GM12878 (cell line): ENCODE results near the gene TBXA2R. TPM values are rescaled to one million over a fixed set of nuclear protein-coding genes. Genes with fewer than 3 reads are reported as not detected.

ENCODE experiments used
- BHLHE40 ChIP-seq, 2 experiments: fragments of 450-650 bp in 1 of 2; IDR thresholded peaks; 2 replicates each; pipeline ENCODE4 v1.6.1; 2011 to 2017; ENCODE audit warnings: low read depth in 2 of 2, borderline replicate concordance in 1 of 2, improper control_type of control experiment in 1 of 2, low read length in 1 of 2, mild to moderate bottlenecking in 1 of 2
- NFYB ChIP-seq: IDR thresholded peaks from 2 replicates; pipeline ENCODE4 v1.6.1; 2011; ENCODE audit warnings: low read depth, mild to moderate bottlenecking, low read length, improper control_type of control experiment, moderate library complexity; ENCODE audit not compliant: insufficient read depth
- SMAD1 ChIP-seq: fragments of 450-650 bp; IDR thresholded peaks from 2 replicates; pipeline ENCODE4 v1.6.1; 2018; ENCODE audit warnings: mild to moderate bottlenecking, low read depth; ENCODE audit not compliant: partially characterized antibody
- SPI1 ChIP-seq: IDR thresholded peaks from 2 replicates; pipeline ENCODE4 v1.6.1; 2011; ENCODE audit warnings: low read depth, mild to moderate bottlenecking, low read length, moderate library complexity, borderline replicate concordance; ENCODE audit not compliant: insufficient read depth
- STAT3 ChIP-seq: IDR thresholded peaks from 2 replicates; pipeline ENCODE4 v1.6.1; 2011; ENCODE audit warnings: low read depth, low read length, improper control_type of control experiment
- TCF3 ChIP-seq: IDR thresholded peaks from 2 replicates; pipeline ENCODE4 v1.6.1; 2012; ENCODE audit warnings: low read depth, mild to moderate bottlenecking, low read length, borderline replicate concordance; ENCODE audit not compliant: insufficient read depth
- ZNF384 ChIP-seq: IDR thresholded peaks from 2 replicates; pipeline ENCODE4 v1.6.1; 2012; ENCODE audit warnings: low read depth, mild to moderate bottlenecking, low read length, improper control_type of control experiment, borderline replicate concordance
- polyA plus RNA-seq, 11 experiments: library from polyadenylated mRNA; depleted of rRNA in 4 of 11; unstranded in 6 of 11; stranded (reverse) in 5 of 11; fragments of >200 nt; fragmentation: Nextera tagmentation in 4 of 11; fragmentation: Illumina TruSeq in 1 of 11; extraction: Ambion mirVana in 4 of 11; extraction: Trizol in 1 of 11; gene quantifications; 1 replicate in 1 of 11; 2 replicates in 10 of 11; pipeline versions ENCODE4 v1.2.1 to v1.2.3, GENCODE V29; 2011 to 2016; ENCODE audit warnings: inconsistent platforms in 2 of 11, missing spikeins in 2 of 11, low read depth in 1 of 11
- total RNA-seq, 4 experiments: library from RNA; depleted of rRNA in 3 of 4; stranded (reverse); fragments of >200 nt in 3 of 4; fragmentation: Illumina TruSeq in 1 of 4; extraction: Trizol in 1 of 4; gene quantifications; 2 replicates each; pipeline versions ENCODE4 v1.2.1 to v1.2.3, GENCODE V29; 2013 to 2021
- TF ChIP-seq, protein P1 (sequence below): fragments of 450-650 bp; IDR thresholded peaks from 2 replicates; pipeline ENCODE4 v1.6.1; 2016; ENCODE audit warnings: mild to moderate bottlenecking
- TF ChIP-seq, protein P2 (sequence below): fragments of 450-650 bp; IDR thresholded peaks from 2 replicates; pipeline ENCODE4 v1.6.1; 2016; ENCODE audit warnings: mild to moderate bottlenecking, moderate library complexity, borderline replicate concordance

Gene TBXA2R
- total and polyA plus RNA-seq, 10 of the 15 experiments (the other 5 are each of a cell fraction or from before 2014, with no cell fraction given) = 0.03 TPM; not detected in 8

DNA sequence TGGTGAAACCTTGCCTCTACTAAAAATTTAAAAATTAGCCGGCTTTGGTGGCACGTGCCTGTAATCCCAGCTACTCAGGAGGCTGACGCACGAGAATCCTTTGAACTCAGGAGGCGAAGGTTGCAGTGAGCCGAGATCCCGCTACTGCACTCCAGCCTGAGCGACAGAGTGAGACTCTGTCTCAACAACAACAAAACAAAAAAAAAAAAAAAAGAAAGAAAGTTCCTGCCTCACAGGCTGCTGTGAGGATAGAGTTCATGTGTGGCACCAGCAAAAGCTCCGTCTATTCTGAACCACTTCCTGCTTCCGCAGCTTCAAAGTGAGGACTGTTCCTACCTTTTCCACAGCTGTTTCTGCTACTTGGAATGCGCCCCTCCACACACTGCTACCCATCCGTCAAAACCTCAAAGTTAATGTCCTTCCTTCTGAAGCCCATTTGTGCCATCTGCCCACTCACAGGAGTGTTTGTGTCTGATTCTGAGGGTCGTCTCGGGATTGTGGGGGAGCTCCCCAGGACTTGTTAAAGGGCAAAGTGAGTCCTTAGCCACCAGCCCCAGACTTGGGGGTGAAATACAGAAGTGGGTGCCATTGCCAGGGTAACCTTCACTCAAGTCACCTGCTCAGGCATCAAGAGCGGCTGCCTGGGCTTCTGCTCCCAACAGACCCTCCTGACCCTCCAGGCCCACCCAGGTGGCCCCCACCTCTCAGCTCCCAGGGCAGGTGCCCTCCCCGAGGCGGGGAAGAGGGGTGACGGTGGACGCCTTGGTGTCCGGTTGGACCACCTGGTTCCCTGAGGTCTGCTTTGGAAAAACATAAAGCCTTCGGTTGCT lies 52.2 kb downstream of the TBXA2R start (continued):
- TF ChIP-seq ZNF384 = peak; percentile 60; the same call in 1 of the 2 replicates
- TF ChIP-seq SMAD1 = no peak
- TF ChIP-seq NFYB = no peak
- TF ChIP-seq, protein P1, sequence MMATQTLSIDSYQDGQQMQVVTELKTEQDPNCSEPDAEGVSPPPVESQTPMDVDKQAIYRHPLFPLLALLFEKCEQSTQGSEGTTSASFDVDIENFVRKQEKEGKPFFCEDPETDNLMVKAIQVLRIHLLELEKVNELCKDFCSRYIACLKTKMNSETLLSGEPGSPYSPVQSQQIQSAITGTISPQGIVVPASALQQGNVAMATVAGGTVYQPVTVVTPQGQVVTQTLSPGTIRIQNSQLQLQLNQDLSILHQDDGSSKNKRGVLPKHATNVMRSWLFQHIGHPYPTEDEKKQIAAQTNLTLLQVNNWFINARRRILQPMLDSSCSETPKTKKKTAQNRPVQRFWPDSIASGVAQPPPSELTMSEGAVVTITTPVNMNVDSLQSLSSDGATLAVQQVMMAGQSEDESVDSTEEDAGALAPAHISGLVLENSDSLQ = peak; percentile 48; the same call in 1 of the 2 replicates
- TF ChIP-seq TCF3 = no peak
- TF ChIP-seq, protein P2, sequence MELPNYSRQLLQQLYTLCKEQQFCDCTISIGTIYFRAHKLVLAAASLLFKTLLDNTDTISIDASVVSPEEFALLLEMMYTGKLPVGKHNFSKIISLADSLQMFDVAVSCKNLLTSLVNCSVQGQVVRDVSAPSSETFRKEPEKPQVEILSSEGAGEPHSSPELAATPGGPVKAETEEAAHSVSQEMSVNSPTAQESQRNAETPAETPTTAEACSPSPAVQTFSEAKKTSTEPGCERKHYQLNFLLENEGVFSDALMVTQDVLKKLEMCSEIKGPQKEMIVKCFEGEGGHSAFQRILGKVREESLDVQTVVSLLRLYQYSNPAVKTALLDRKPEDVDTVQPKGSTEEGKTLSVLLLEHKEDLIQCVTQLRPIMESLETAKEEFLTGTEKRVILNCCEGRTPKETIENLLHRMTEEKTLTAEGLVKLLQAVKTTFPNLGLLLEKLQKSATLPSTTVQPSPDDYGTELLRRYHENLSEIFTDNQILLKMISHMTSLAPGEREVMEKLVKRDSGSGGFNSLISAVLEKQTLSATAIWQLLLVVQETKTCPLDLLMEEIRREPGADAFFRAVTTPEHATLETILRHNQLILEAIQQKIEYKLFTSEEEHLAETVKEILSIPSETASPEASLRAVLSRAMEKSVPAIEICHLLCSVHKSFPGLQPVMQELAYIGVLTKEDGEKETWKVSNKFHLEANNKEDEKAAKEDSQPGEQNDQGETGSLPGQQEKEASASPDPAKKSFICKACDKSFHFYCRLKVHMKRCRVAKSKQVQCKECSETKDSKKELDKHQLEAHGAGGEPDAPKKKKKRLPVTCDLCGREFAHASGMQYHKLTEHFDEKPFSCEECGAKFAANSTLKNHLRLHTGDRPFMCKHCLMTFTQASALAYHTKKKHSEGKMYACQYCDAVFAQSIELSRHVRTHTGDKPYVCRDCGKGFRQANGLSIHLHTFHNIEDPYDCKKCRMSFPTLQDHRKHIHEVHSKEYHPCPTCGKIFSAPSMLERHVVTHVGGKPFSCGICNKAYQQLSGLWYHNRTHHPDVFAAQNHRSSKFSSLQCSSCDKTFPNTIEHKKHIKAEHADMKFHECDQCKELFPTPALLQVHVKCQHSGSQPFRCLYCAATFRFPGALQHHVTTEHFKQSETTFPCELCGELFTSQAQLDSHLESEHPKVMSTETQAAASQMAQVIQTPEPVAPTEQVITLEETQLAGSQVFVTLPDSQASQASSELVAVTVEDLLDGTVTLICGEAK = peak; percentile 87
- peak; percentile 44; the same call in 1 of the 2 replicates for TF ChIP-seq SPI1
- no peak for TF ChIP-seq STAT3
- TF ChIP-seq BHLHE40 (IDR thresholded peaks at IDR 0.05; ENCODE audit: borderline replicate concordance in 1 of 2, low read depth in 2 of 2, low read length in 1 of 2) = peak; percentile 44 to 80
